D721Med (cell line): Measurements from ENCODE around the gene LPIN1.

Experiments used
- DNase-seq: peaks from one replicate; pipeline ENCODE4 v3.0.0; 2011; ENCODE audit warnings: low spot score; ENCODE audit not compliant: insufficient read length
- FAIRE-seq: peaks from 2 replicates; lab custom pipeline; 2011; peaks lifted over from hg19 to GRCh38; lab: Jason Lieb, UNC
- TF ChIP-seq, protein P1 (sequence below): IDR thresholded peaks from 2 replicates; pipeline ENCODE4 v1.5.1; 2012; ENCODE audit warnings: mild to moderate bottlenecking, control low read depth; ENCODE audit not compliant: insufficient read depth; ENCODE audit errors: missing control alignments

The LPIN1 gene

DNA sequence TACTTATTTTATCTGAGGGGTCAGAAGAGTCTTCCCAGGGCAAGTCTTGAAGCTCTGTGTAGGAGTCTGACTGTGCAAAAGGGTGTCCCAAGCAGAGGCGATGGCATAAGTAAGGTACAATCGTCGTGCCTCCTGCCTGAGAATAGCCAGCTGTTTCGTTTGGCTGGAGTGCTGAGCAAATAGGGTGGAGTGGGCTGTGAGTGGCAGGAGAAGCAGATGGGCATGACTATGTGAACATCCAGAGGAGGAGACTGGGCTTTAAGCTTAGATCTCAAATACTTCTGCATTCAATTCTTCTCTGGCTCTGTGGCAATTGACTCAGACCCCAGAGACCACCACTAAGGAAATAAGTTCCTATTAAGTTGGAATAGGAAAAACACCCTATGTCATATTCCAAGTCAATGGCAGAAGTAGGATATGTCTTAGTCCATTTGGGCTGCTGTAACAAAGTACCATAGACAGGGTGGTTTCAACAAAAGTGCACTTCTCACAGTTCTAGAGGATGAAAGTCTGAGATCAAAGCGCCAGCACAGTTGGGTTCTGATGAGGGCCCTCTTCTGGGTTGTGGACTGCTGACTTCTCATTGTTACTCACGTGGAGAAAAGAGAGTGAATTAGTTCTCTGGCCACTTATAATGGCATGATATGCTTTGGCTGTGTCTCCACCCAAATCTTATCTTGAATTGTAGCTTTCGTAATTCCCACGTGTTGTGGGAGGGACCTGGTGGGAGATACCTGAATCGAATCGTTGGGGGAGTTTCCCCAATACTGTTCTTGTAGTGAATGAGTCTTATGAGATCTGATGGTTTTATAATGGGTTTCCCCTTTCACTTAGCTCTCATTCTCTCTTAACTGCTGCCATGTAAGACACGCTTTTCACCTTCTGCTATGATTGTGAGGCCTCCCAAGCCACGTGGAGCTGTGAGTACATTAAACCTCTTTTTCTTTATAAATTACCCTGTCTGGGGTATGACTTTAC is 120.2 kb downstream of the LPIN1 start:
- DNase-seq (no peak), FAIRE-seq (no peak)
- TF ChIP-seq, protein P1, sequence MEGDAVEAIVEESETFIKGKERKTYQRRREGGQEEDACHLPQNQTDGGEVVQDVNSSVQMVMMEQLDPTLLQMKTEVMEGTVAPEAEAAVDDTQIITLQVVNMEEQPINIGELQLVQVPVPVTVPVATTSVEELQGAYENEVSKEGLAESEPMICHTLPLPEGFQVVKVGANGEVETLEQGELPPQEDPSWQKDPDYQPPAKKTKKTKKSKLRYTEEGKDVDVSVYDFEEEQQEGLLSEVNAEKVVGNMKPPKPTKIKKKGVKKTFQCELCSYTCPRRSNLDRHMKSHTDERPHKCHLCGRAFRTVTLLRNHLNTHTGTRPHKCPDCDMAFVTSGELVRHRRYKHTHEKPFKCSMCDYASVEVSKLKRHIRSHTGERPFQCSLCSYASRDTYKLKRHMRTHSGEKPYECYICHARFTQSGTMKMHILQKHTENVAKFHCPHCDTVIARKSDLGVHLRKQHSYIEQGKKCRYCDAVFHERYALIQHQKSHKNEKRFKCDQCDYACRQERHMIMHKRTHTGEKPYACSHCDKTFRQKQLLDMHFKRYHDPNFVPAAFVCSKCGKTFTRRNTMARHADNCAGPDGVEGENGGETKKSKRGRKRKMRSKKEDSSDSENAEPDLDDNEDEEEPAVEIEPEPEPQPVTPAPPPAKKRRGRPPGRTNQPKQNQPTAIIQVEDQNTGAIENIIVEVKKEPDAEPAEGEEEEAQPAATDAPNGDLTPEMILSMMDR: no peak

DNA sequence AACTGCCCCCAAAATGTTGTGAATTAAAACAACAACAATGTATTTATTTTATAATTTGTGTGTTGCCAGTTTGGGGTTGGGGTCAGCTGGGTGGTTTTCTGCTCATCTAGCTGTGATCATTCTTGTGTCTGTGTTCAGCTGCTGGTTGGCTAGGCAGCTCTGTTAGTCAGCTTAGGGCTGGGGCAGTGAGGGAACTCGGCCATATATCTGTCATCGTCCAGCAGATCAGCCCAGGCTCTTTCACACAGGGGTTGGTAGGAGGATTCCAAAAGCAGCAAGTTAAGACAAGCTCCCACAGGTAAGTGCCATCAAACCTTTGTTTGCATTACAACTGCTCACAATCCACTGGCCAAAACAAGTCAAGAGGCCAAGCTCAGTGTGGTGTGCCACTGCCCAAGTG is 121.5 kb downstream of the LPIN1 start:
- TF ChIP-seq, protein P1: no peak
- FAIRE-seq (no peak), DNase-seq (no peak)

- TF ChIP-seq, protein P1: no peak
- FAIRE-seq (no peak), DNase-seq (no peak)
Measured at GRCh38 chr2:11869391-11869991, 123.1 kb downstream of the LPIN1 start.

- DNase-seq: no peak
- FAIRE-seq: no peak
- TF ChIP-seq, protein P1: no peak
Measured at GRCh38 chr2:11870064-11870463, 123.6 kb downstream of the LPIN1 start.

DNA sequence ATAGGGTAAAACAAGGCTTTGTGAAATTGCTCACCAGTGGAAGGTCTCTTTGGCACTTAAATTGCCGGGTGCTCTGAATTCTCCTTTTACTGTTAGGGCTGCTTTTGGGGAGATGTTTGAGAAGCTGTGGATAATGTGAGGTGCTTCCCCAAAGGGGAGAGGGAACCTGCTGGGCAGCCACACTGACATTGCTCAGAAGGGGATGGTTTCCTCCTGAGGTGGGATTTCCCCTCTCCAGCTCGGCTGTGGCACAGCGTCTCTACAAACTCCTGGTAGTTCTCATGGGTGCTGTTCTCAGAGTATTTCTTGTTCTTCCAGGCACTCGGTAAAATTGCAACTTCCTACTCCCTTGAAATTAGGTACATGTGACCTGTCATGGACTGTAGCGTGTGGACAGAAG is 124.2 kb downstream of the LPIN1 start:
- TF ChIP-seq, protein P1: no peak
- FAIRE-seq: no peak
- DNase-seq: no peak

DNA sequence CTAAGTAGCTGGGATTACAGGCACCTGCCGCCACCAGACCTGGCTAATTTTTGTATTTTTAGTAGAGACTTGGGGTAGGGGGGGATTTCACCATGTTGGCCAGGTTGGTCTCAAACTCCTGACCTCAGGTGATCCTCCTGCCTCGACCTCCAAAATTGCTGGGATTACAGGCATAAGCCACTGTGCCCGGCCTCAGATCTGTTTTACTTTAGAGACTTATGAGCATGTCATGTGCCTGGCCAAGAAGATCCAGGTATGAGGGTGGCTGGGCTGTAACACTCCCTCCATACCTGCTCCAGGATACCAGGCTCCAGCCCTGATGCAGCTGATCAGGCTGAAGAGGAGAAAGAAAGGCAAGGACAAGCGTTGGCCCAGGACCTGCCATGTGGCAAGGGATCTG is 125.0 kb downstream of the LPIN1 start:
- no peak for FAIRE-seq
- DNase-seq: no peak
- TF ChIP-seq, protein P1: no peak
